GM19463 (cell line): ENCODE measurements around the gene SSTR5.

Experiments
- ATAC-seq: cut with Tn5 transposase; IDR thresholded peaks from one replicate; pipeline ENCODE4 v1.9.1; 2021; ENCODE audit warnings: mild to moderate bottlenecking, moderate library complexity; ENCODE audit not compliant: unreplicated experiment

Gene SSTR5

DNA sequence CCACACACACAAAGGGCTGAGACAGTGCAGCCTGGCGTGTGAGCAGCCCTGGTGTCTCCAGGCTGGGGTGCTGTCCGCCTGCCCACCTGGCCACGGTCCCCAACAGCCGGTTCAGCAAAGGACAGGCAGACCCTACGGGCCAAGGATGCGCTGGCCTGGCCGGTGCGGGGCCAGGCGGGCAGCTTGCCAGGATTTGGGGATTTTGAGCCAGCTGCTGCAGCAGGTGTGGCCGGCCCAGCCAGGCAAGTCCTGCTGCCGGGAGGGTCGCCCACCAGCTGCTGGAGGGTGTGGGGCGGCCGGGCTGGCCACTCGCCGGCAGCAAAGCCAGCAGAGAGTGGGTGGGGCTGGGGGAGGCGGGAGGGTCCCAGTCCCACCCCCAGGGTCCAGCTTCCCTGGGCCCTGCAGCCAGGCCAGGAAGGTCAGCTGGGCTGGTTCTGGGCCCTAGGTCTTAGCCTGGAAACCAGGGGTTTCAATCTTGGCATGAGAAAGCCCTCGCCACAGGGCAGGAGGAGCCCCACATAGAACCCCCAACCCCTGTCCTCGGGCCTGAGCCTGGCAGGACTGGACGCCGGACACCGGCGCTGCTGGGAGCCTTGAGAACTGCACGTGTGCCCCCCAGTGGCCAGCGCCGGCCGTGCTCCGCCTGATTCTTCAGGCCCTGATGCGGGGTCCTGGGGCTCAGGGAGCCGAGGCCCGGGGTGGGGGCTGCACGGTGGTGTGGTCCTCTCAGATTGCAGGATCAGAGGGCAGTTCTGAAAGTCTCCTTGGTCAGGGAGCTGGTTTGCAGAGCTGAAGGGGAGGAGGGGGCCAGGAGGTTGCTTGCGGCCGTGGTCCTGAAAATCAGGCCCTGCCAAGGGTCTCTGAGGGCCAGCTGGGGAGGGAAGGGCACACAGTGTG is 17.6 kb upstream of the SSTR5 start:
- no peak for ATAC-seq

DNA sequence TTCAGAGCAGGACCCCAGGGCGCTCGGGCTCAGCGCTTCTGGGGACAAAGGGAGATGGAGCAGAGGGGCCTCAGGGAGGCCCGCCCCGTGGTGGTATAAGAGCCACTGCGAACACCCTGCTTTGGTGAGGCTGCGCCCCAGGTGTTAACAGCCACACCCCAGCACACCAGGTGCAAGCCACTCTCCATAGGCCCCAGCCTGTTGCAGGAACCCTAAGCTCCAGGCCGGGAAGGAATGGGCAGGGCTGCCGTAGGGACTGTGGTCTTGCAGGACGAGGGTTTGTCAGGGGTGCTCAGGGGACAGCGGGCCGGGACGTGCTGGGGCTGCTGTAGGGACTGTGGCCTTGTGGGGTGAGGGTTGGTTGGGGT is 17.0 kb upstream of the SSTR5 start:
- ATAC-seq: no peak

DNA sequence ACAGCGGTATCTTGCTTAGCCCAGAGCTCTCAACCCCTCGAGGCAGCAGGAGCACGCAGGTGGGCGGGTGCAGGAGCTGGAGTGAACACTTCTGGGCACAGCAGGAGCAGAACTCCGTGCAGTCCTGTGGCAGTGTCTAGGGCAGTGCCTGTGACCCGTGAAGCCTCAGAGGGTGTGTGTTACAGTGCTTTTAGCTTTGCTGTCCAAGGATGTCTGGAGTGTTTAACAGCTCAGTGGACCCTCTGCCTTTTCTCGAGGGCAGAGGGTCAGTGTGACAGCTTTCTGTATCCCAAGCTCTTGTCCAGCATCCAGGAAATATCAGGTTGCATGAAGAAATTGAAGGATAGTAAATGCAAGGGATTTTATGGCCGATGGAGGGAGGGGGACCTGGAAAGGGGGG is 16.4 kb upstream of the SSTR5 start:
- no peak for ATAC-seq

DNA sequence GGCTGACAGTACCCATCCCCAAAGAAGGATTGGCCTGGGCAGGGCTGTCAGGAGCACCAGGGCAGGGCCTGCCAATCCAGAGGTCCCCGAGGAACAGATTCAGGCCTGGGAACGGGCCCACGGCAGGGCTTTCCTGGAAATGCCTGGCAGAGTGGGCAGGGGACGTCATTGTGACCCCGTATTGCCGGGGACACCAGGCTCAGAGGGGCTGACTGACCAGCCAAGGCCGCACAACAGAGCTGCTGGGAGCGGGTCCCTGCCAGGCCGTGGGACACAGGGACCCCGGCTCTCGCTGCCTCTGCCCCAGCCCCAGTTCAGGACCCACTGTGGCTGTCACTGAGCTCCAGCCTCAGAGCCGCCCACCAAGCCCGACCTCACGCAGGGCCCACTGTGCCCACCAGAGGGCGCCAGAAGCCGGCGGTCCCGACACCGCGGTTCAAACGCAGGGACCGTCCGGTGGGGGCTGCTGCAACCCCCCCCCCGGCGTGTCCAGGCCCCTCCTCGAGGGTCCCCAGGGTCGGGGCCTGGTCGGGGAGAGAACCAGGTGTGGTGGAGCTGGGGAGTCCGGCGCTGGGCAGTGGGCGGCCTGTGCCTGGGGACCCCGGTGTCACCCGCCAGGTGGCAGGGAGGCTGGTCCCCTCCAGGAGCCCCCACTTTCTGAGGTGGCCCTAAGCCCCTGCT is 15.2 kb upstream of the SSTR5 start:
- ATAC-seq: no peak

DNA sequence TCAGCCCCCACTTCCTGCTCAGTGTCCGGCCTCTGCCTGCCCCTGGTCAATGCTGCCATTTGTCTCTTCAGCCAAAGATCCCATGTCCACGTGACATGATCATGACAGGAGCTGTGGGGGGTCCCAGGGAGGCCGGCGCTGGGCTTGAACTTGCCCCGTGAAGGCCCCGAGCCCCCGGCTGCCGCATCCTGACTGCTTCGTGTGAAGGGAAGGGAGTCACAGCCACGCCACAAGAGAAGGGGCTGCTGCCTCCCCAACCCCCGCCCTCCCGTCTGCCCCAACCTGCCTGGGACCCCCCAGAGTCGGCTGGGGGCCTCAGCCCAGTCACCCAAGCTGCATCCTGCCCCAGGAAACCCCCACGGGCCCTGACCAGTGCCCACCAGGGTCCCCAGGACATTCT is 14.3 kb upstream of the SSTR5 start:
- ATAC-seq: no peak

DNA sequence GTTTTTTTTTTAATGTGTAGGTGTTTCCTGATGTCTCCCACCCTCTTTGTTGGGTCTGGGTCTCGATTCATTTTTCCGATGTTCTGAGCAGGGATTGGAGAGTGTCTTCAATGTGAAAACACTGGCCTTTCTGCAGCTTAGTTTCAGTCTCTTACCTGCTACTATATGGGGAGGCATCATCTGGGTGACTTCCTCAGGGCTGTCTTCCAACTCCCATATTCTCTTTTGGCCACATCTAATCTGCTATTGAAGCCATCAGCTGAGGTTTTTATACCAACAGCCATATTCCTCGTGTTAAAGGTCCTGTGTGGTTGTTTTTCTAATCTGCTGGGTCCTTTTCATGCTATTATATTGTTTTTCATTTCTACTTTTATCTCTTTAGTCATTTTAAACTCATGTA is 13.2 kb upstream of the SSTR5 start:
- ATAC-seq: no peak

DNA sequence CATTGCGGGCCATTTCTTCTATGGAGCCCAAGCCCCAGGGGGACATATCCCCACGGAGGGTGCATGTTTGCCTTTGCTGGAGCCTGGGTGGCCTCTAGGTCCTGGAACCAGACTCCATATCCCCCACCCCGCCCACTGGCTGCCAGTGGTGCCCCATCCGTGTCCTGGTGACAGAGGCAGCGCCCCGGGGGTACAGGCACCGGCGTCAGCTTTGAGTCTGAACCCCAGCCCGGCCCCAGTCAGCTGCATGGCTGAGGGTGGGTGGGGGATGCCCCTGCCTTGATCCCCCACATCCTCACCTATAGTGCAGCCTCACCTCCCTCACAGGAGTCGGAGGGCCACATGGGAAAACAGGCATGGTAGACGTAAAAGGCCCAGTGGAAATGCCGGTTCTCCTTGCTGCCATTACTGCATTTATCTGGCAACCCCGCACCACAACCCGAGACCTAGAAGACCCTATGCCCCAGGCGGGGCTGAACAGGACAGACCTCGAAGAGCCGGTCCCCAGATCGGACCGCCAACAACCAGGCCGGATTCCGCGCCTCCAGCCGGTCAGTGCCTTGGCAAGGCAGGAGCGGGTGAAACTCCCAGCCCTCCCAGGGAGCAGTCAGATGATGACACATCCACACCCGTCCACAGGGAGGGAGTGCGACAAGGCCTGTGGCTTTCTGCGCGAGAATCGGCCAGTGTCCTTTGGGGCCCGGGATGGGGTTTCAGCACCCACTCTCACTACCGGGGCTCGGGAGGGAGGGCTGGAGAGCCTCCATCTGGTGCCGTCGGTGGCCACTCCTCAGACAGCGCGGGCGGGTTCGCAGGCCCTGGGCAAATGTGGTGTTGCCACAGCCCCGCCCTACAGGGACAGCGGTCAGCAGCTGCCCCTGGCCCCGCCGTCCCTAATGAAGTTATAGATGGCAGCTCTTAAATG is 11.9 kb upstream of the SSTR5 start:
- ATAC-seq: no peak

DNA sequence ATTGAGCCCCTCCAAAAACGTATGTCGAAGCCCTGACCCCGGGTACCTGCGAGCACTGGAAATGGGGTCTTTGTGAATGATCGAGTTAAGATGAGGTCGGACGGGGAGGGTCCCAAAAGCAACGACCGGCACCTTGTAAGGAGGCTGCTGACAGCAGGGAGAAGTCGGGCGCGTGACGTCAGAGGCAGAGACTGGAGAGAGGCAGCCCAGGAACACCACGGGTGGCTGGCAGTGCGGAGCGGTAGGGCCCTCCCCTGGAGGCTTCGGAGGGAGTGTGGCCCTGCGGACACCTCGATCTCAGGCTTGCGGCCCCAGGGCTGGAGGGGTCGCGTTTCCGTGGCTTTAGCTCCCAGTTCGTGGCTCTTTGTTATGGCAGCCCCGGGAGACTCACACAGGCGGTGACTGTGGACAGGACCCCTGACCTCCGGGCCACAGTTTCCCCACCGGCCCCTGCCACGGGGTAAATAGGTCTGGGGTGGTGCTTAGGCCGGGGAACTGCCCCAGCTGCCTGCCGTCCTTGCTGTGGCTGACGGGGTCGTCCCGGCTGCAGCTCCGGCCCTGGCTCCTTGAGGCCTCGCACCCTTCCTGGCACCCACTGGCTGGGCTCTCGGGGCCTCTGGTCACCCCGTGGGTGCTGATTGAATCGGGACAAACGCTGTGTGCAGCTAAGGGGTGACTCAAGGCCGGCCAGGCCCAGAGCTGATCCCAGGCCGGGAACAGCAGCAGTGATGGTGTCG is 10.6 kb upstream of the SSTR5 start:
- ATAC-seq: no peak

DNA sequence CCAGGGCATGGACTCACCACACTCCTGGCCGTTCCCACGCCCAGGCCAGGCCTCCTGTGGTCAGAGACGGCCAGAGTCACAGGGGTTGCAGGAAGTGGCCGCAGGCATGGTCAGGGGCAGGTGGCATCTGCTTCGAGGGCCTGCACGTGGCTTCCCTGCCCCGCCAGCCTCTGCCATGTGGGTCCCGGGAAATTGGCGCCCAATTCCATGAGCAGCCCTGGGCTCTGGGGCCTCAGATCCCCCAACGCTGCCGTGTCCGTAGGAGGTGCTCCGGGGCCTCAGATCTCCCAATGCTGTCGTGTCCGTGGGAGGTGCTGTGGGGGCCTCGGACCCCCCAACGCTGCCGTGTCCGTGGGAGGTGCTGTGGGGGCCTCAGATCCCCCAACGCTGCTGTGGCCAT is 9.7 kb upstream of the SSTR5 start:
- ATAC-seq: no peak

DNA sequence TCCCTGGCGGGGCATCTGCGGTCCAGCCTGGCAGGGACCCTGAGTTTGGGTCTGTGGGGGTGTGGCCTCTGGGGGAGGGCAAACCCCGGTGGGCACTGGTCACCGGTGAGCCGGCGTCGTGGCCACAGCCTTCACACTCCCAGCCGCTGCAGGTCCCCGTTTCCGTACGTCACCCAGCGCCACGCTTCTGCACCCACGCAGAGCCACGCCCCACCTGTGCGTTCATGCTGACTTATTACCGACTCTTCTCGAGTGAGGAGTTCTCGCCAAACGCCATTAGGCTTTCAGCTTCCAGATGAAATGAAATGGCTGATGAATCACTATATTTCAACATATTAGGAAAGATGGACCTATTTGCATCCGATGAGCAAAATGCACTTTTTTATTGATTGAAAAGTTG is 8.8 kb upstream of the SSTR5 start:
- no peak for ATAC-seq

DNA sequence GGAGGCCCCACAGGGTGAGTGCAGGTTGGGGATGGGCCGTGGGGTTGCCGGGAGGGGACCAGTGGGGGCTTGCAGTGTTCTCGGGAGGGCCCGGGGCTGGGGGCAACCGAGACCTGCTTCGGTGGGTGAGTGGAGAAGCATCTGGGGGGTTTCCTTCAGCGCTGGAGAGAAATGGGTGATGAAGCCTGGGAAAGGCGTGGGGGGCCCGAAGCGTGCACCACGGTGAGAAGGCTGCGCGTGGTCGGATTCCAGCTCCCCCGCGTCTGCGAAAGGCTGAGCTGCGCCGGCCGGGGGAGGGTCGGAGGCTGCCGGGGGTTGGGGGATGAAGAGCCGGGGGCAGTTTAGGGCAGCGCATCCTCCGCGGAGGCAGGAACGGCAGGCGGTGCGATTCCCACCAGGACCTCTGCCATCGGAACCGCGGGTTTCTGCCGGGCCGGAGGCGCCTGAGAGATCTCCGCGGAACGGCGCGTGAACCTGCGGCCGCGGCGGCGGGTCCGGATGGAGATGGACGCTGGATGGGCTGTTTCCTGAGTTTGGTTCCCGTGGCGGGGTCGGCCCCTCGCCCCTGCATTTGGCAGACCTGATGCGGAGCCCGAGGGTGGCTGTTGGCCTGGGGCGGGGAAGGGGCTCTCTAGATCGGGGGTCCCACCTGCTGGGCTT is 6.9 kb upstream of the SSTR5 start:
- ATAC-seq: no peak

DNA sequence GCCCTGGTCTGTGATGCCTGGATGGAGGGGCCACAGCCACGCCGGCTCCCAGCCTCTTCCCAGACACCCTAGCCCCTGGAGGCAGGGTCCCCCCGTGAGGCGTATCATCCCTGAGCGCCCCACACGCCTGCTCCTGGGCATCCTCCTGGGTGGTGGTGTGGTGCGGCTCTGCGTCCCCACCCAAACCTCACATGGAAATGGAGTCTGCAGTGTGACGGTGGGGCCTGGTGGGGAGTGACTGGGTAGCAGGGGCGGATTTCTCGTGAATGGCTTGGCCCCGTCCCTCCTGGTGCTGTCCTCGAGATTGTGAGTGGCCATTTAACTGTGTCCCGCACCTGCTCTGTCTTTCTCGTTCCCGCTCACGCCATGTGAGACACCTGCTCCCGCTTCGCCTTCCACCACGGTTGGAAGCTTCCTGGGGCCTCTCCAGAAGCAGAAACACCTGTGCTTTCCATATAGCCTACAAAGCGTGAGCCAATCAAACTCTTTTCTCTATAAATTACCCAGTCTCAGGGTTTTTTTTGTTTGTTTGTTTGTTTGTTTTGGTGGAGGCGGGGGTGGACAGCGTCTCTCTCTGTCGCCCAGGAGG is 5.9 kb upstream of the SSTR5 start:
- no peak for ATAC-seq

DNA sequence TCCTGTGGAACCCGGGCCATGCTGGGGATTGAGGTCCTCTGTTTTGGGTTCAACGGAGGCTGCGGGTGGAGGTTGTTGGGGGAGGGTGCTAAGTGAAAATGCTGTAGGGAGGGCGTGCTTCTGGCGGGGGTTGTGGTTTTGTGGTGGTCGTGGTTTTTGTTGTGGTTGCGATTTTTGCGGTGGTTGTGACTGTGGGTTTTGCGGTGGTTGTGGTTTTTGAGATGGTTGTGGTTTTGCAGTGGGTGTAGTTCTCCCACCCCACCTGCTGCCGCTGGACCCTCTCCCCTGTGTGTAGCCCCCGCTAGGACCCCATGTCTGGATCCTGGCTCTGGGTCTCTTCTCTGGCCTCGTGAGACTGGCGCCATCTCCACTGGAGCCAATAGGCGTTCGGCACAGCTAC is 4.9 kb upstream of the SSTR5 start:
- no peak for ATAC-seq

DNA sequence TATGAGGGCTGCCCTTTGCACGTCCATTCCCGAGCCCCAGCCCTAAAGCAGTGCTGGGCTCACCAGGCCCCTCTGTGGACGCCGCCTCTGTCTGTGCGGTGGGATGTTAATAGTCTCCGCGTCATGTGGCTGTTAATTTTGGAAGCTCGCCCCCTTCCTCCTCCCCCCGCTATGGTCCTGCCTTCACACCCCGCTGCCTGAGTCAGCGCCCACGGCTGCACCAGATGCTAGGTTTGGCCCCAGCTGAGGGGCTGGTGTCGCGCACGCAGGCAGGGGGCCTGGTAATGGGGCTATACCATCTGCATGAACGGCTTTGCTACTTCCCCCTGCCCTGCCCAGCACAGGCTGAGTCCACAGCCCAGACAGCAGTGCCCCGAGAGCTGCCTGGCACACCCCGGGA is 4.1 kb upstream of the SSTR5 start:
- no peak for ATAC-seq

DNA sequence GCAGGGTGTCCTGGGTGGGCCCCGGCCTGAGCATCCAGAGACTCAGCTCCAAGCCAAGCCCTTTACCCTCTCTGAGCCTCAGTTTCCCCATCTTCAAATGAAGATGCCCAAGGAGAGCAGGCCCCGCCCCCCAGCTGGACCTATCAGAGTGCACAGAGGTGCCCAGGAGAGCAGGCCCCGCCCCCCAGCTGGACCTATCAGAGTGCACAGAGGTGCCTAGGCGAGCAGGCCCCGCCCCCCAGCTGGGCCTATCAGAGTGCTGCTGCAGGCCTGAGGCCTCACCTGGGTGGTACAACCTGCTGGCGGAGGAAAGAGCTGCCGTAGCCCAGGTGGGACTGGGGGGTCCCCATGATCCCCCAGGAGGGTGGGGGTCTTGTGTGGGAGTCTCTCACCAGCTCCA is 3.4 kb upstream of the SSTR5 start:
- ATAC-seq: no peak

DNA sequence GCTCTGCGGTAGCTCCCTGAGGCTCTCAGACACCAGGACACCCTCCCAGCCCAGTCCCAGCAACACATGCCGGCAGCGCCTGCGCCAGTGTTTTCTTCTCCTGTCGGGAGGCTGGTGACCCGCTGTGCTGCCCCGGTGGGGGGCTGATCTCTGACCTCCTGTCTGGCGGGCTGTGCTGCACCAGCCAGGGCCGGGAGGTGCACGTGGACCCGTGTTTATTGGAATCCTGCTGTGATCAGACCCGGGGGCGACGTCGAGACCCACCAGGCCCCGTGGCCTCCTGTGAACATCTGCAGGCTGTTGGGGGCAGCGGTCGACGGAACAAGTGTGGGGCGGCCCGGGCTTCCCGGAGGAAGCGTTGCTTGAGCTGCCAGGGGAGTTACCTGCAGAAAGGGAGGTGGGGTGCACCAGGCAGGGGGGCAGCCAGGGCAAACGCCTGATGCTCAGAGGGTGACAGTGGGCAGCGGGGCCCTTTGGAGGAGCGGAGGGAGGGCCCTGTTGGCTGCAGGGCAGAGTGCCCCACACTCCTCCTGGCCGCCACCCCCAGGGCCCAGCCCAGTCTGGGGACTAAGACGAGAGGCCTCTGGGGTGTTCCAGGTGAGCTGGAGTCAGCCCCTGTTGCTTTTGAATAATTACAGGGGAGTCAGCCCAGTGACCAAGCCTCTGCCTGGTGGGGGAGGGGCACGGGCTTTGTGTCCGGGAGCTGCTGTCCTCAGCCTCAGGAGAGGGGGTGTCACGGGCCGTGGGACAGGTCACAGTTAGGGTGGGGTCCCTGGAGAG is 2.3 kb upstream of the SSTR5 start:
- ATAC-seq: no peak

DNA sequence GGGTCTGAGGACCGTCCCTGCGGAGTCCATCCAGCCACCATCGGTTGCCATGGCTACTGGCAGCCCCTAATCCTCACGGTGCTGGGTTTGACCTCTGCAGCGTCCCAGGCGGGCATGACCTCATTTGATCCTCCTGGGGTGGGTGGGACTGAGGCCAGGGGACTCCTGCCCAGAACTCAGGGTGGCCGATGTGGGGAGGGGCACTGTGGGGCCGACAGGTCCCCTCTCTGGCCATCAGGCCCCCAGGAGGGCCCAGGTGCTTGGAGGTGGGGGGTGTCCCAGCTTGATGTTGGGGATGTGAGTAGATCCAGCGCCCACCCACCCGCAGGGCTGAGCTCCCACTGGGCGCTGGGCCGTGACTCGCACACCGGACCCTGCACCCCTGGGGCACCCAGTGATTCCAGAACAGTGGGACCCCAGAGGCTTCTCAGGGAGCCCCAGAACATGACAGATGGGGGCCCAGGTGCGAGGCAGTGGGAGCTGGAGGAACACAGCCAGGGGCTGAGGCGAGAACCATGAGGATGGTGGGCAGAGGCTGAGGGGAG is 1.6 kb upstream of the SSTR5 start:
- ATAC-seq: no peak

DNA sequence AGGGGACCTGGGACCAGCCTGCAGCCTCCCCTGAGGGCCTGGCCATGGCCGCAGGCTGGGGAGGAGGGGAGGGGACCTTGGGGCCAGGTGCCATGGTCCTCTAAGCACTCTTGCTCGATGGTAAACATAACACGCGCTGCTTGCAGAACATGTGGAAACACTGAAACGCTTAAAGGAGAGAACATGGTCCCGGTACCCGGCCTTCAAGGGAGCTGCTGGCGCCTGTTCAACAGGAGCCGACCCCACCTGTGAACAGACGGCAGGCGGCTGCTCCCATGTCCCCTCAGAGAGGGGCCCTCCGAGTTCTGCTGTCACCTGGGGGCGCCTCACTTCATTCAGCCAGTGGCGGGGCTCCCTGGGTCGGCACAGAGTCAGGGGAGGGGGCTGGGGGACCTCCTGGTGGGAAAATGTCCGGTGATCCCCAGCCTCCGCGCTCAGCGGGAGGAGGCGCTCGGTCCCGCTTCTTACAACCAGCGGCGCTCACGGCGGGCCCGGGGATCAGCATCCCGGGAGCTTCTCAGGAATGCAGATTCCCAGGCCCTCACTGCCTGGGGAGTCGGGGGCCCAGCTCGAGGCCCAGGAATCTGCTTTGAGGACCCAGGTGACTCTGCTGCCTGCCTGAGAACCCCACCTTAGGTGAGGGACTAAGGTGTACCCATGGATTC is 854 bp upstream of the SSTR5 start:
- no peak for ATAC-seq

DNA sequence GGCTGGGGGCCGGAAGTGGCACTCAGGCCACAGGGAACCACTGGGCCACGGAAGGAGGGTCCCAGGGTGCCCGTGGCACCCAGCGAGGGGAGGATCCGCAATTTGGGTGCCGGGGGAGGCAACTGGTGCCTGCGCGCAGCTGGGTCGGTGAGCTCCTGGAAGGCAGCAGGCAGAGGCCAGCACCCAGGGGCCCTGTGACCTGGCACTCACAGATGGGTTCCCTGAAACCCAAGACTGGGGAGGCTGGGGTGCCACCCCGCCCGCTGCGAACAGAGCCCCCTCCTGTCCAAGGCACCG is 663 bp downstream of the SSTR5 start:
- no peak for ATAC-seq
